Kidney (tissue), 14 donors: ENCODE data around the gene SH3PXD2A. TPM values are rescaled to one million over a fixed set of nuclear protein-coding genes. Genes with fewer than 3 reads are reported as not detected.

Experiments
- DNase-seq, 5 donors: peaks; one replicate each; pipeline ENCODE4 v3.0.0-alpha.2; 2013 to 2020
- FAIRE-seq: peaks from 2 replicates; lab custom pipeline; 2012; peaks lifted over from hg19 to GRCh38; lab: Jason Lieb, UNC
- H3K27ac ChIP-seq, 2 donors: one replicate each; pipeline ENCODE4 v1.7.0; 2013; ENCODE audit warnings: low read depth in 2 of 2, low read length in 2 of 2, inconsistent platforms in 1 of 2
- H3K27me3 ChIP-seq: one replicate; pipeline ENCODE4 v1.7.1; 2013; ENCODE audit warnings: low read length, inconsistent platforms; ENCODE audit not compliant: control insufficient read depth, insufficient read depth
- H3K36me3 ChIP-seq, 3 donors: one replicate each; pipeline versions ENCODE4 v1.7.0 to v1.7.1; 2013; ENCODE audit warnings: low read length in 3 of 3, control low read depth in 1 of 3, inconsistent platforms in 1 of 3; ENCODE audit not compliant: insufficient read depth in 3 of 3, control insufficient read depth in 2 of 3
- H3K4me1 ChIP-seq, 3 donors: one replicate each; pipeline versions ENCODE4 v1.7.0 to v1.7.1; 2013; ENCODE audit warnings: low read length in 3 of 3, inconsistent platforms in 1 of 3, low read depth in 1 of 3; ENCODE audit not compliant: control insufficient read depth in 2 of 3, insufficient read depth in 2 of 3
- H3K4me3 ChIP-seq, 3 donors: one replicate each; pipeline versions ENCODE4 v1.7.0 to v1.8.1; 2013; ENCODE audit warnings: low read length in 3 of 3, control low read depth in 1 of 3, inconsistent platforms in 1 of 3
- H3K9ac ChIP-seq, 3 donors: one replicate each; pipeline versions ENCODE4 v1.7.0 to v1.7.1; 2013; ENCODE audit warnings: low read length in 3 of 3, control low read depth in 1 of 3, inconsistent platforms in 1 of 3
- H3K9me3 ChIP-seq, 3 donors: one replicate each; pipeline versions ENCODE4 v1.7.0 to v1.7.1; 2013; ENCODE audit warnings: low read length in 3 of 3, control low read depth in 1 of 3, inconsistent platforms in 1 of 3; ENCODE audit not compliant: control insufficient read depth in 2 of 3, insufficient read depth in 1 of 3
- CTCF ChIP-seq: IDR thresholded peaks from 3 replicates; pipeline ENCODE4 v1.5.1; 2012; ENCODE audit warnings: mild to moderate bottlenecking, moderate library complexity, borderline replicate concordance; ENCODE audit not compliant: insufficient read depth; ENCODE audit errors: extremely low read depth
- intact Hi-C: fragments of 100-400 bp; cut with DNase I; formaldehyde crosslinking; loops from one replicate; pipeline ENCODE4 v1.11.1; 2022
- polyA plus RNA-seq: library from polyadenylated mRNA; stranded (reverse); fragments of 350-450 nt; fragmentation: Illumina TruSeq; extraction: RNeasy Lipid Tissue Mini Kit (QIAGEN cat#74804); gene quantifications from one replicate; pipeline ENCODE4 v1.2.3, GENCODE V29; 2014; ENCODE audit warnings: low read depth, low replicate concordance; ENCODE audit not compliant: insufficient read depth
- total RNA-seq: library from RNA; stranded (reverse); fragmentation: NEBNext Ultra II Directional; extraction: Animal tissue kit (Norgen Biotek cat#: 25700); gene quantifications from one replicate; pipeline ENCODE4 v1.2.1, GENCODE V29; 2021
- donor health status: control.
- donor health status: control.
- donor health status: control.
- donor health status: control.
- donor health status: control.
- donor health status: DM: yes; HTN: yes; CAD: no.
- donor health status: Normal renal cell carcinoma (clear cell type).

SH3PXD2A gene
- total and polyA plus RNA-seq, 2 donors from 2014 or later, result 2.4 to 20.1 TPM

- Histone ChIP-seq H3K27ac (no peak overlapping the region), H3K36me3 (no peaks in the 10 kb centered on the region), H3K27me3 (no peaks in the 10 kb centered on the region), H3K9ac (no peak overlapping the region), H3K4me1 (peaks cover 0 to 10% (median 7%) of the 10 kb centered on the region in 3 donors), H3K4me3 (no peak overlapping the region), H3K9me3 (no peaks in the 10 kb centered on the region)
- DNase-seq (peak in 3 of 5 donors; percentile 49 to 56 (median 54)), FAIRE-seq (no peak)
- intact Hi-C loops, result no loop called here
- no peak for TF ChIP-seq CTCF
These were observed 15.3 kb downstream of the SH3PXD2A start for GRCh38 chr10:103839872-103840739.

- Histone ChIP-seq H3K9ac (no peak overlapping the region), H3K27me3 (no peaks in the 10 kb centered on the region), H3K9me3 (no peaks in the 10 kb centered on the region), H3K4me3 (no peak overlapping the region), H3K36me3 (no peaks in the 10 kb centered on the region), H3K27ac (no peak overlapping the region), H3K4me1 (peaks cover 0 to 10% (median 7%) of the 10 kb centered on the region in 3 donors)
- FAIRE-seq, result no peak
- intact Hi-C loops, result no loop called here
- peak in 1 of 5 donors; percentile 46 for DNase-seq
- TF ChIP-seq CTCF, result no peak
These were observed 15.9 kb downstream of the SH3PXD2A start for GRCh38 chr10:103839519-103839871.

- Histone ChIP-seq H3K4me3 (no peak overlapping the region), H3K9ac (no peak overlapping the region), H3K27ac (no peak overlapping the region), H3K36me3 (no peaks in the 10 kb centered on the region), H3K4me1 (peaks cover 0 to 8% (median 7%) of the 10 kb centered on the region in 3 donors), H3K27me3 (no peaks in the 10 kb centered on the region), H3K9me3 (no peaks in the 10 kb centered on the region)
- peak in 2 of 5 donors; percentile 25 to 29 for DNase-seq
- intact Hi-C loops, result no loop called here
- TF ChIP-seq CTCF, result no peak
- no peak for FAIRE-seq
These were observed 16.4 kb downstream of the SH3PXD2A start for GRCh38 chr10:103838862-103839518.
